ENCODE results near the gene FREM1. TPM values are rescaled to one million over a fixed set of nuclear protein-coding genes. Genes with fewer than 3 reads are reported as not detected.

Gene FREM1
- total and polyA plus RNA-seq, 2 of the 13 experiments (the other 11 are each of a cell fraction or from before 2014, with no cell fraction given), result 64.3 to 202 TPM

- no peak for TF ChIP-seq ZNF318 (CRISPR knock-in tag; IDR thresholded peaks at IDR 0.05)
- TF ChIP-seq SPEN (CRISPR knock-in tag; IDR thresholded peaks at IDR 0.05; ENCODE audit: low read depth), result no peak
- TF ChIP-seq THAP7 (CRISPR knock-in tag; IDR thresholded peaks at IDR 0.05), result no peak
- no peak for TF ChIP-seq ZNF383 (CRISPR knock-in tag; IDR thresholded peaks at IDR 0.05; ENCODE audit: borderline replicate concordance)
- no peak for TF ChIP-seq ARID5B (CRISPR knock-in tag; IDR thresholded peaks at IDR 0.05)
- no peak for TF ChIP-seq KLF6 (CRISPR knock-in tag; IDR thresholded peaks at IDR 0.05)
Measured at GRCh38 chr9:14937216-14937615, 27.0 kb upstream of the FREM1 start (continued).
